PC-9 (cell line): ENCODE data around the gene PKP2. TPM values are rescaled to one million over a fixed set of nuclear protein-coding genes. Genes with fewer than 3 reads are reported as not detected.
"Not testable (repeated sequence)": the region's sequence is repeated elsewhere in the genome, so short reads cannot be mapped to it uniquely, and the experiment has no call there.

Experiments used
- BruUV-seq: library from RNA; stranded (reverse); fragments of 400-500 nt; replicated peaks from 2 replicates; lab custom pipeline; 2021; lab: Mats Ljungman, UMichigan
- CTCF ChIA-PET: fragments of 300-600 bp; sonication (Branson Sonifier 250); formaldehyde crosslinking; loops from one replicate; lab custom pipeline; 2022; ENCODE audit warnings: antibody characterized with exemption; lab: Charles Lee
- POLR2A ChIA-PET: fragments of 300-600 bp; sonication (Branson Sonifier 250); formaldehyde crosslinking; loops from one replicate; lab custom pipeline; 2022; ENCODE audit warnings: antibody characterized with exemption; ENCODE audit not compliant: unreplicated experiment; lab: Charles Lee
- DNase-seq, 2 experiments: peaks; one replicate each; pipeline versions ENCODE4 v3.0.0 to v3.0.0-alpha.2; 2015 to 2022; ENCODE audit warnings: mixed read lengths in 1 of 2
- H2AFZ ChIP-seq: fragments of 200-600 bp; sonication (generic); 2 replicates; pipeline ENCODE4 v1.8.1; 2017; ENCODE audit warnings: antibody characterized with exemption
- H3F3A ChIP-seq: fragments of 200-600 bp; sonication (generic); 2 replicates; pipeline ENCODE4 v1.8.1; 2017; ENCODE audit warnings: antibody characterized with exemption, mild to moderate bottlenecking, low read depth; ENCODE audit not compliant: insufficient read depth
- H3K27ac ChIP-seq: fragments of 200-600 bp; sonication (generic); 2 replicates; pipeline ENCODE4 v1.6.1; 2016; ENCODE audit warnings: mixed run types
- H3K27me3 ChIP-seq: fragments of 200-600 bp; sonication (generic); 2 replicates; pipeline ENCODE4 v1.6.1; 2016; ENCODE audit warnings: low read depth, mixed run types; ENCODE audit not compliant: insufficient read depth
- H3K36me3 ChIP-seq: fragments of 200-600 bp; sonication (generic); 2 replicates; pipeline ENCODE4 v1.6.1; 2016; ENCODE audit warnings: low read depth, mixed run types
- H3K4me1 ChIP-seq: fragments of 200-600 bp; sonication (generic); replicated peaks from 2 replicates; pipeline ENCODE4 v1.6.1; 2016; ENCODE audit warnings: mixed run types; ENCODE audit not compliant: insufficient read depth
- H3K4me2 ChIP-seq: fragments of 200-600 bp; sonication (generic); 2 replicates; pipeline ENCODE4 v1.6.1; 2017; ENCODE audit warnings: mixed run types
- H3K4me3 ChIP-seq: fragments of 200-600 bp; sonication (generic); 2 replicates; pipeline ENCODE4 v1.6.1; 2016; ENCODE audit warnings: mixed run types
- H3K79me2 ChIP-seq: fragments of 200-600 bp; sonication (generic); 2 replicates; pipeline ENCODE4 v1.6.1; 2017; ENCODE audit warnings: low read depth, mixed run types
- H3K9me2 ChIP-seq: fragments of 200-600 bp; sonication (generic); 2 replicates; pipeline ENCODE4 v1.8.1; 2017; ENCODE audit warnings: mild to moderate bottlenecking; ENCODE audit not compliant: insufficient read depth
- H3K9me3 ChIP-seq: fragments of 200-600 bp; sonication (generic); 2 replicates; pipeline ENCODE4 v1.8.1; 2016; ENCODE audit warnings: low read depth; ENCODE audit not compliant: insufficient read depth
- H4K20me1 ChIP-seq: fragments of 200-600 bp; sonication (generic); 2 replicates; pipeline ENCODE4 v1.8.1; 2017; ENCODE audit not compliant: insufficient read depth
- CTCF ChIP-seq: fragments of 200-600 bp; sonication (generic); conservative IDR thresholded peaks from 2 replicates; pipeline ENCODE4 v1.6.1; 2017; ENCODE audit warnings: mixed run types, antibody characterized with exemption, mild to moderate bottlenecking, moderate library complexity
- EZH2 ChIP-seq: fragments of 200-600 bp; sonication (generic); IDR thresholded peaks from 2 replicates; pipeline ENCODE4 v1.8.0; 2017; ENCODE audit warnings: antibody characterized with exemption, low read depth
- intact Hi-C: fragments of 100-400 bp; cut with micrococcal nuclease; formaldehyde crosslinking; loops from one replicate; pipeline ENCODE4 v1.10.0; 2022; ENCODE audit not compliant: unreplicated experiment
- total RNA-seq: library from RNA; stranded (reverse); gene quantifications from 2 replicates; pipeline ENCODE4 v1.2.3, GENCODE V29; 2021

Gene PKP2
- total RNA-seq, 1 experiment from 2014 or later: 88.1 TPM

DNA sequence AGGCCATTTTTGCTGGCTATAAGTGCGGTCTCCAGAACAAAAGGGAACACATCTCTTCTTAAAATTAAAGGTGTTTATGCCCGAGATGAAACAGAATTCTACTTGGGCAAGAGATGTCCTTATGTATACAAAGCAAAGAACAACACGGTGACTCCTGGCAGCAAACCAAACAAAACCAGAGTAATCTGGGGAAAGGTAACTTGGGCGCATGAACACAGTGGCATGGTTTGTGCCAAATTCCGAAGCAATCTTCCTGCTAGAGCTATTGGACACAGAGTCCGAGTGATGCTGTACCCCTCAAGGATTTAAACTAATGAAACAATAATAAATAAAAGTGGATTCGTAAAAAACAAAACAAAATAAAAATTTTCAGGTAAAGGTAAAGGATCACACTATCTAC, 33.4 kb downstream of the PKP2 start:
- TF ChIP-seq CTCF: no peak
- H3K4me1 ChIP-seq: no peaks in the 10 kb centered on the region
- BruUV-seq: no TSS peak
- H3K4me3 ChIP-seq: no peak overlapping the region
- no peaks in the 10 kb centered on the region; the same call in 1 of the 2 replicates for H3F3A ChIP-seq
- no peaks in the 10 kb centered on the region; the same call in 1 of the 2 replicates for H3K9me2 ChIP-seq
- no peak for DNase-seq
- no peaks in the 10 kb centered on the region for H4K20me1 ChIP-seq
- H3K79me2 ChIP-seq: peaks cover 4% of the 10 kb centered on the region
- no peaks in the 10 kb centered on the region for H3K9me3 ChIP-seq
- no peak overlapping the region for H2AFZ ChIP-seq
- H3K4me2 ChIP-seq: no peak overlapping the region
- H3K27me3 ChIP-seq: no peaks in the 10 kb centered on the region
- no peak overlapping the region for H3K27ac ChIP-seq
- POLR2A ChIA-PET: no interaction called here
- CTCF ChIA-PET: no interaction called here
- intact Hi-C loops: no loop called here
- 0 out of 2 replicates have a peak, but pooled peaks cover 5% of the 10 kb centered on the region for H3K36me3 ChIP-seq

GRCh38 chr12:32861658-32862057, 34.9 kb downstream of the PKP2 start:
- H3F3A ChIP-seq, H3K36me3 ChIP-seq, CTCF ChIA-PET, BruUV-seq, H3K9me2 ChIP-seq, H3K27me3 ChIP-seq, H3K79me2 ChIP-seq, H3K4me3 ChIP-seq, H3K9me3 ChIP-seq, H4K20me1 ChIP-seq, H2AFZ ChIP-seq, intact Hi-C loops, DNase-seq, H3K4me1 ChIP-seq, POLR2A ChIA-PET, H3K4me2 ChIP-seq, H3K27ac ChIP-seq: not testable (repeated sequence)

GRCh38 chr12:32860192-32860591, 36.4 kb downstream of the PKP2 start:
- Histone ChIP-seq H3K79me2 (peaks cover 4% of the 10 kb centered on the region), H3K36me3 (no peaks in the 10 kb centered on the region), H3K27me3 (no peaks in the 10 kb centered on the region), H3K4me3 (no peak overlapping the region), H3K9me2 (no peaks in the 10 kb centered on the region; the same call in 1 of the 2 replicates), H2AFZ (no peak overlapping the region), H4K20me1 (no peaks in the 10 kb centered on the region), H3K9me3 (no peaks in the 10 kb centered on the region), H3K4me1 (no peaks in the 10 kb centered on the region), H3F3A (no peaks in the 10 kb centered on the region), H3K27ac (no peak overlapping the region), H3K4me2 (no peak overlapping the region)
- DNase-seq: no peak
- TF ChIP-seq EZH2: no peak
- no peak for TF ChIP-seq CTCF
- POLR2A ChIA-PET: interaction anchor here (0.6 to 0.9 kb wide), 2 partner anchors 37 to 1013 kb away, joined by 4 to 5 read pairs; partner anchors contain the start of gene PKP2
- intact Hi-C loops: no loop called here
- CTCF ChIA-PET: no interaction called here
- no TSS peak for BruUV-seq

DNA sequence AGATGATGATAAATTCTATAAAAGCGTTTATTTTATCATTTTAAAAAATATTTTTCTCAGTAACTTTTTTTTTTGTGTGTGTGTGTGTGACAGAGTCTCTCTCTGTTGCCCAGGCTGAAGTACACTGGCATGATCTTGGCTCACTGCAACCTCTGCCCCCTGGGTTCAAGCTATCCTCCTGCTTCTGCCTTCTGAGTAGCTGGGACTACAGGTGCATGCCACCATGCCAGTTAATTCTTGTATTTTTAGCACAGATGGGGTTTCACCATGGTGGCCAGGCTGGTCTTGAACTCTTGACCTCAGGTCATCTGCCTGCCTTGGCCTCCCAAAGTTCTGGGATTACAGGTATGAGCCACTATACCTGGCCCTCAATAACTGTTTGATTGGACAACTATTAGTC, 37.2 kb downstream of the PKP2 start:
- Histone ChIP-seq H3K4me1 (no peaks in the 10 kb centered on the region), H3K4me2 (no peak overlapping the region), H3K79me2 (peaks cover 4% of the 10 kb centered on the region), H3K9me2 (no peaks in the 10 kb centered on the region; the same call in 1 of the 2 replicates), H2AFZ (no peak overlapping the region), H3K27ac (no peak overlapping the region), H3K9me3 (no peaks in the 10 kb centered on the region), H3K4me3 (no peak overlapping the region), H3F3A (no peaks in the 10 kb centered on the region), H3K27me3 (no peaks in the 10 kb centered on the region), H3K36me3 (no peaks in the 10 kb centered on the region), H4K20me1 (no peaks in the 10 kb centered on the region)
- ChIA-PET CTCF (no interaction called here), POLR2A (interaction anchor here (0.6 kb wide), 1 partner anchor 15 kb away, joined by 8 read pairs; no protein-coding TSS in a partner anchor)
- no TSS peak for BruUV-seq
- intact Hi-C loops: loop anchor here (5.0 kb wide), 1 partner anchor 58 kb away; no protein-coding TSS in a partner anchor
- TF ChIP-seq CTCF (no peak), EZH2 (no peak)
- no peak for DNase-seq
